Measurements from ENCODE around the gene PGF. TPM values are rescaled to one million over a fixed set of nuclear protein-coding genes. Genes with fewer than 3 reads are reported as not detected.

PGF gene
- total RNA-seq, 1 donor from 2014 or later, result 3.2 TPM

GRCh38 chr14:74920281-74920680, 35.1 kb downstream of the PGF start:
- Mint-ChIP-seq H3K4me1 (ENCODE audit: low read depth) (peaks cover 14% of the 10 kb centered on the region), H3K9me3 (ENCODE audit: low read depth) (no peaks in the 10 kb centered on the region), H3K27me3 (ENCODE audit: low read depth) (no peaks in the 10 kb centered on the region), H3K27ac (ENCODE audit: unreplicated experiment) (no peak overlapping the region), H3K4me3 (ENCODE audit: unreplicated experiment) (no peak overlapping the region), H3K36me3 (ENCODE audit: low read depth) (no peaks in the 10 kb centered on the region)
- TF ChIP-seq CTCF (IDR thresholded peaks at IDR 0.05), result no peak
- no peak for DNase-seq (ENCODE audit: low spot score)

GRCh38 chr14:74919421-74920165, 35.8 kb downstream of the PGF start:
- no peak for TF ChIP-seq CTCF (IDR thresholded peaks at IDR 0.05)
- no peaks in the 10 kb centered on the region for H3K36me3 Mint-ChIP-seq (ENCODE audit: low read depth)
- peaks cover 14% of the 10 kb centered on the region for H3K4me1 Mint-ChIP-seq (ENCODE audit: low read depth)
- no peaks in the 10 kb centered on the region for H3K27me3 Mint-ChIP-seq (ENCODE audit: low read depth)
- no peaks in the 10 kb centered on the region for H3K9me3 Mint-ChIP-seq (ENCODE audit: low read depth)
- H3K4me3 Mint-ChIP-seq (ENCODE audit: unreplicated experiment), result no peak overlapping the region
- DNase-seq (ENCODE audit: low spot score), result no peak
- H3K27ac Mint-ChIP-seq (ENCODE audit: unreplicated experiment), result no peak overlapping the region

GRCh38 chr14:74918380-74918779, 37.0 kb downstream of the PGF start:
- H3K36me3 Mint-ChIP-seq (ENCODE audit: low read depth), result no peaks in the 10 kb centered on the region
- no peaks in the 10 kb centered on the region for H3K9me3 Mint-ChIP-seq (ENCODE audit: low read depth)
- no peak for TF ChIP-seq CTCF (IDR thresholded peaks at IDR 0.05)
- no peak for DNase-seq (ENCODE audit: low spot score)
- H3K27me3 Mint-ChIP-seq (ENCODE audit: low read depth), result no peaks in the 10 kb centered on the region
- H3K4me1 Mint-ChIP-seq (ENCODE audit: low read depth), result peaks cover 17% of the 10 kb centered on the region
- H3K4me3 Mint-ChIP-seq (ENCODE audit: unreplicated experiment), result no peak overlapping the region
- H3K27ac Mint-ChIP-seq (ENCODE audit: unreplicated experiment), result no peak overlapping the region

GRCh38 chr14:74917646-74918081, 37.7 kb downstream of the PGF start:
- peaks cover 17% of the 10 kb centered on the region for H3K4me1 Mint-ChIP-seq (ENCODE audit: low read depth)
- H3K27me3 Mint-ChIP-seq (ENCODE audit: low read depth), result no peaks in the 10 kb centered on the region
- no peak overlapping the region for H3K4me3 Mint-ChIP-seq (ENCODE audit: unreplicated experiment)
- no peak overlapping the region for H3K27ac Mint-ChIP-seq (ENCODE audit: unreplicated experiment)
- DNase-seq (ENCODE audit: low spot score), result no peak
- no peak for TF ChIP-seq CTCF (IDR thresholded peaks at IDR 0.05)
- no peaks in the 10 kb centered on the region for H3K36me3 Mint-ChIP-seq (ENCODE audit: low read depth)
- no peaks in the 10 kb centered on the region for H3K9me3 Mint-ChIP-seq (ENCODE audit: low read depth)

GRCh38 chr14:74917178-74917543, 38.2 kb downstream of the PGF start:
- H3K9me3 Mint-ChIP-seq (ENCODE audit: low read depth), result no peaks in the 10 kb centered on the region
- no peak overlapping the region for H3K4me3 Mint-ChIP-seq (ENCODE audit: unreplicated experiment)
- peaks cover 12% of the 10 kb centered on the region for H3K4me1 Mint-ChIP-seq (ENCODE audit: low read depth)
- no peaks in the 10 kb centered on the region for H3K27me3 Mint-ChIP-seq (ENCODE audit: low read depth)
- no peak overlapping the region for H3K27ac Mint-ChIP-seq (ENCODE audit: unreplicated experiment)
- no peak for TF ChIP-seq CTCF (IDR thresholded peaks at IDR 0.05)
- DNase-seq (ENCODE audit: low spot score), result no peak
- H3K36me3 Mint-ChIP-seq (ENCODE audit: low read depth), result no peaks in the 10 kb centered on the region
